Measurements from ENCODE around the gene ORAI1.
"Not testable (repeated sequence)": the region's sequence is repeated elsewhere in the genome, so short reads cannot be mapped to it uniquely, and the experiment has no call there.

Gene ORAI1

DNA sequence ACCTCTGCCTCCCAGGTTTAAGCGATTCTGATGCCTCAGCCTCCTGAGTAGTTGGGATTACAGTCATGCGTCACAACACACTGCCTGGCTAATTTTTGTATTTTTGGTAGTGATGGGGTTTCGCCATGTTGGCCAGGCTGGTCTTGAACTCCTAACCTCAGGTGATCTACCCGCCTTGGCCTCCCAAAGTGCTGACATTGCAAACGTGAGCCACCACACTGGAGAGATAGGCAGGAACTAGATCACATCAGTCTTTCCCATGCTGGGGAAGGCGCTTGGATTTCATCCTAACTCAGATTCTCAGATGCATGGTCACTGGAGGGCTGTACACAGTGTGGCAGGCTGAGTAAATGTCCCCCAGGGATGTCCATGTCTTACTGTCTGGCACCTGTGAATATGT lies 18.0 kb upstream of the ORAI1 start:
- DNase-seq, result no peak

DNA sequence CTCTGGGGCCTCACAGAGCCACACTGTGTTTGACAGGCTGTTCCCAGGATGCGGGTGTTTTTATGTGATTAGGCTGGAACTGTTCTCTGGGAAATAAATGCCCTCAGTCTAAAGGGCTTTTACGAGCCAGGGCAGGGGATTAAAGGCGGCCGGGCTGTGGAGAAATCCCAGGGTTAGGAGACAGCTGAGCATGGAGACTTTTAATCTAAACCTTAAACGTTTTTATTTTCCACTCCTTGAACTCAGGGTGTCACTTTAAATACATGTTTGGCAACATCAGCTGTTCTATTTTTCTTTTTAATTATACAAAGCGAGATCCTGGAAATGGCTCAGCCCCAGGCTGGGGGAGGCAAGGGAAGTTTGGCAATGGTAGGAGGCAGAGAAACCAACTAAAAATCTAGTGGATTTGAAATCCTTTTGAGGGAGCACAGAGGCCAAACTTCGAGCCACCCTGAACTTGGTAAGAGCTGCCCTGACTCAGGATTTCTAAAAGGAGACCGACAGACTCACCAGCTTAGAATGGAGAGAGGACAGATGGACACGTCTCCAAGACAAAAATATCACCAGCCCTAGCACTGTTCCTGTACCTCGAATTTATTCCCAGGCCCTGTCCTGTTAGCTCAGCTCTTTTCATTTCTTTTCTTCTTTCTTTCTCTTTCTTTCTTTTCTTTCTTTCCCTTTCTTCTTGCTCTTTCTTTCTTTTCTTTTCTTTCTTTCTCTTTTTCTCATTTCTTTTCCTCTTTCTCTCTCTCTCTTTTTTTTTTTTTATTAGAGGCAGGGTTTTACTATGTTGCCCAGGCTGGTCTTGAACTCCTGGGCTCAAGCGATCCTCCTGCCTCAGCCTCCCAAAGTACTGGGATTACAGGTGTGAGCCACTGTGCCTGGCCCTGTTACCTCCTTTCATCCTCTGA lies 15.8 kb upstream of the ORAI1 start:
- DNase-seq, result no peak

DNA sequence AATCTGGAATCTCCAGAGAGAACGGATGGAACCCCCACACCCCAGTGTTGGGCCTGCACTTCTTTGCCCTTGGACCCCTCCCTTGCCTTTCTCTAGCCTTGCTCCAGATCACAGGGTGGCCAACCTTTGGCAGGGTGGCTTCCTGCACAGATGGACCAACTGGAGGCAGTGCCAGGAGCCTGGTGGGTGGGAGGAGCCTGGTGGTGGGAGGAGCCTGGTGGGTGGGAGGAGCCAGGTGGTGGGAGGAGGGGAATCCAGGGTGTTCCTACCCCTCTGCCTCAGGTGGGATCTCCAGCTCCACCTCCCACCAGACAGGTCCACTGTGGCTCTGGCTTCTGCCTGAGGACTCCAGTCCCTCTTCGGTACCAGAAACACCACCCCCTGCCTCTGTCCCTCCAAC lies 15.0 kb upstream of the ORAI1 start:
- DNase-seq, result no peak

DNA sequence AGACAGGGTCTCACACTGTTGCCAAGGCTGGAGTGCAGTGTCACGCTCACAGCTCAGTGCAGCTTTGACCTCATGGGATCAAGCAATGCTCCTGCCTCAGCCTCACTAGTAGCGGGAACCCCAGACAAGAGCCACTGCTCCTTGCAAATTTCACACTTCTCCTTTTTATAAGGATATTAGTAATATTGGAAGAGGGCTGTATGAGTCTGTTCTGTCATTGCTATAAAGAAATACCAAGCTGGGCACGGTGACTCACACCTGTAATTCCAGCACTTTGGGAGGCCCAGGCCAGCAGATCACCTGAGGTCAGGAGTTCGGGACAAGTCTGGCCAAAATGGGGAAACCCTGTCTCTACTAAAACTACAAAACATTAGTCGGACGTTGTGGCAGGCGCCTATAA lies 12.9 kb upstream of the ORAI1 start:
- no peak for DNase-seq

DNA sequence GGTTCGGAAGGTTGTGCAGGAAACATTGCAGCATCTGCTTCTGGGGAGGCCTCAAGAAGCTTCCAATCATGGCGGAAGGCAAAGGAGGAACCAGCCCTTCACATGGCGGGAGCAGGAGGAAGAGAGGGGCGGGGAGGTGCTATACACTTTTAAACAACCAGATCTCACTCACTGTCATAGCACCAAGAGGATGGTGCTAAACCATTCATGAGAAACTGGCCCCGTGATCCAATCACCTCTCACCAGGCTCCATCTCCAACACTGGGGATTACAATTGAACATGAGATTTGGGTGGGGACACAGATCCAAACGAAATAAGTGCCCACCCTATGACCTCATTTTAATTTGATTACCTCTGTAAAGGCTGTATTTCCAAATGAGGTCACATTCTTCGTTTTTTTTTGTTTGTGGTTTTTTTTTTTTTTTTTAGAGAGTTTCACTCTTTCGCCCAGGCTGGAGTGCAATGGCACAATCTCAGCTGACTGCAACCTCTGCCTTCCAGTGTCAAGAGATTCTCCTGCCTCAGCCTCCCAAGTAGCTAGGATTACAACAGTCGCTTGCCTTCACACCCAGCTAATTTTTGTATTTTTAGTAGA lies 11.4 kb upstream of the ORAI1 start:
- DNase-seq, result no peak

DNA sequence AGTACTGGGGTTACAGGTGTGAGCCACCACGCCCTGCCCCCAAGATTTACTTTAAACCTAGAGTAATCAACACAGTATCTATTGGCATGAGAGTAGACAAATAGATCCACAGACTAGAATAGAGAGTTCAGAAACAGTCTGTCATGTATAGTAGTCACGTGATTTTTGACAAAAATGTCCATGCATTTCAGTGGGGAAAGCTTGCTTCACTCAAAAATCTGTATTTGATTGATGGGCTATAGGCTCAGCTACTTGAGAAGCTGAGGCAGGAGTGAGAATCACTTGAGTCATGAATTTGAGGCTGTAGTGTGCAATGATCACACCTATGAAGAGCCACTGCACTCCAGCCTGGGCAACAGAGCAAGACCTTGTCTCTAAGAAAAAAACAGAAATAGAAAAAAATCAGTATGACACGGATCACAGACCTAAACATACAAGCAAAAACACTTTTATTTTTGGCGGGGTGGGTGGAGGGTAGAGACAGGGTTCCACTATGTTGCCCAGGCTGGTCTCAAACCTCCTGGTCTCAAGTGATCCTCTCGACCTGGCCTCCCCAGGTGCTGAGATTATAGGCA lies 7.6 kb upstream of the ORAI1 start:
- DNase-seq, result no peak

DNA sequence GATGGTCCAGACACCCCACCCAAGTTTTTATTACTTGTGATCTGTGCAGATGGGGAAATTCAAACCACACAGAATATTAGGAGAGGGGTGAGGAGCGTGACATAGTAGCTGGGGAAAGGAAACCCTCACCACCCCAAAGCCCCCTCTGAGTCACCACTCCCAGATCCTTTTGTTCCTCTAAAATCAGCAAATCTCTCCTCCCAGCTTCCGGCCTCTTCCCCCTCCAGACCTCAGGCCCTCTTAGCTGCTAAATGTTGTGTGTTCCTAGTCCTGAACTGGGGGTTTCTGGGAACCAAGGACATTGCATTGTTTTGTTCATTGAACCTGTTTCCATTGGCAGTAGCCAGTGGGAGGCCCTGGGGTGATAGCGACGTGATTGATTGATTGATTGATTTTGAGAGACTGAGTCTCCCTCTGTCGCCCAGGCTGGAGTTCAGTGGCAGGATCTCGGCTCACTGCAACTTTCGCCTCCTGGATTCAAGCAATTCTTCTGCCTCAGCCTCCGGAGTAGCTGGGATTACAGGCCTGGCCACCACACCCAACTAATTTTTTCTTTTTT lies 5.9 kb upstream of the ORAI1 start:
- no peak for DNase-seq

DNA sequence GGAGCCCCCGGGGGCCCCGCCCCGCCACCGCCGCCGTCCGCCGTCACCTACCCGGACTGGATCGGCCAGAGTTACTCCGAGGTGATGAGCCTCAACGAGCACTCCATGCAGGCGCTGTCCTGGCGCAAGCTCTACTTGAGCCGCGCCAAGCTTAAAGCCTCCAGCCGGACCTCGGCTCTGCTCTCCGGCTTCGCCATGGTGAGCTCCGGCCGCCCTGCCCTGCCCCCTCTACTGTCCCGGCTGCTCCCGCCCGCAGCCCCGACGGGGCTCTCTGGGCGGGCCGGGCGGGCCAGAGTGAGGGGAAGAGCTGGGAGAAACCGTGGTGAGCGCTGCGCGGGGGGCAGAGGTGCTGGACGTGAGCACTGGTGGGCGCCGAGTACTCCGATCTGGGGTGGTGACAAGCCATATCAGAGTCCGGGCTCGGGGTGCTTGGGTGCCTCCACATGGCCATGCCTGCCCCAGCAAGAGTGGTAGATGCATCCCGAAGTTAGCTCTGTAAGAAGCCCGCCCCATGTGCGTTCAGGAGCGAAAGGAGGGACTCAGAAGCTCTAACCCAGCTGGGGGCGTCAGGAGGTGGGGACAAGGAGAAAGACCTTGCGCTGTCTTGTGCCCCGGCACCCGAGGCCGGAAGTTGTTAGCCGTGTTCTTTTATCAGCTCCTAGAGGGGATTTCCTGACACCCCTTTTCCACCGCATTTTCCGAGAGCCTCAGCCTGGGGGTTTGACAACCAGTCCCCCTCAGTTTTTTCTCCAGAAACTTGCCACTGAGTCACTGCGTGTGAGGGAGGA lies 717 bp downstream of the ORAI1 start:
- DNase-seq, result peak; percentile 34

DNA sequence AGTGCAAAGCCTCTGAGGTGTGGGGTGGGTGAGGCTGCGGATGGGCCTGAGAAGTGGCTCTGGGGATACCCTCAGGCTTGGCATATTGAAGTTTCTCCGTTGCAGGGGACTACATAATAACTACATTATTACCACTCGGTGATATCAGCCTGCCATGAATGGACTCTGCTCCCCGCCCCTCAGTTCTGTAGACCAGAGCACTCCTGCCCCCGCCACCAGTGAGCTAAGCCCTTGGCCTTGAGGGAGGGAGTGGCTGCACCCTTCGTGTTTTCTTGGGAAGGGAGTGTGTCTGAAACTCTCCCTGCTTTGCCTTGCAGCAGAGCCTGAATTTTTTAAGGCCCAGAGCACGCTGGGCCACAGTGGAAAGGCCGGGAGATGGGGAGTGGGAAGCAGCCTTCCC lies 1.7 kb downstream of the ORAI1 start:
- DNase-seq, result no peak

DNA sequence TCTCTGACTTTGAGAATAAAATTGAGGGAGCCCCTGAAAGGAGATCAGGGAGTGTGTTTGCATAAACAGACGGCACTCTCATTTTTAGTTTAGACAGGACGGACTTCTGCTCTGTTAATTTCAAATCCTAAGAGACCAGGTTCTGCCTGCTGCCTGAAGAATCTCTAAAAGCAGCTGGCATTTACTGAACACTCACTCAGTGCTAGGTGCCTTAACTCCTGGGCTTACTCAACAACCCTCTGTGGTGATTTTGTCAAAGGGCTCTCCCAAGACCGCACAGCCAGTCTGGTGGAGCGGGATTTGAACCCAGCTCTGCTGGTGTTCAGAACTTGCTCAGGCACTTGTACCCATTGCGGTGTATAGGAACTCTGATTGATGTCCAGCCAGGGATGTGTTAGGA lies 2.2 kb downstream of the ORAI1 start:
- no peak for DNase-seq

DNA sequence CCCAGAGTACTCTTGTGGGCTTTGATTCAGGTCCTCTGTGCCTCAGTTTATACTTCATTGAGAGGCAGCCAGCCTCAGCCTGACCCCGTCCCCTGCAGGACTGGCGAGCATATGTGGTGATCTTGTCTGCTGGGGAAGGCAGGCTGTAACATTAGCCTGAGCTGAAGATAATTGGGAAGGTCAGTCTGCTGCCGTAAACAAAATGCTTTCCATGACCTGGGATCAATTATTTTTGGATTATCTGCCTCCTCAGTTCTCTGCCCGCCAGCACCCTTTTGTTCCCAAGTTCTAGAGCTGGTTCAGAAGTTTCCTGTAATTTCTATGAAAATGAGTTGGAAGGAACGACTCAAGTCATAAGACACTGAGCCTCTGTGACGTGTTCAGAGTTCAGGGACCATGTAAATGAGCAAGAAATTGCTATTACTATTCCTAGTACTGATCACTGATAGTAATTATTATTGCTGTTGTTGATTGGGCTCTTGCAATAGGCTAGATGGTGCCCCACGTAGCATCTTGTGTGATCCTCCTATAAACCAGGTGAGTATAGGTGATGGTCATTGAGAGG lies 4.5 kb downstream of the ORAI1 start:
- no peak for DNase-seq

DNA sequence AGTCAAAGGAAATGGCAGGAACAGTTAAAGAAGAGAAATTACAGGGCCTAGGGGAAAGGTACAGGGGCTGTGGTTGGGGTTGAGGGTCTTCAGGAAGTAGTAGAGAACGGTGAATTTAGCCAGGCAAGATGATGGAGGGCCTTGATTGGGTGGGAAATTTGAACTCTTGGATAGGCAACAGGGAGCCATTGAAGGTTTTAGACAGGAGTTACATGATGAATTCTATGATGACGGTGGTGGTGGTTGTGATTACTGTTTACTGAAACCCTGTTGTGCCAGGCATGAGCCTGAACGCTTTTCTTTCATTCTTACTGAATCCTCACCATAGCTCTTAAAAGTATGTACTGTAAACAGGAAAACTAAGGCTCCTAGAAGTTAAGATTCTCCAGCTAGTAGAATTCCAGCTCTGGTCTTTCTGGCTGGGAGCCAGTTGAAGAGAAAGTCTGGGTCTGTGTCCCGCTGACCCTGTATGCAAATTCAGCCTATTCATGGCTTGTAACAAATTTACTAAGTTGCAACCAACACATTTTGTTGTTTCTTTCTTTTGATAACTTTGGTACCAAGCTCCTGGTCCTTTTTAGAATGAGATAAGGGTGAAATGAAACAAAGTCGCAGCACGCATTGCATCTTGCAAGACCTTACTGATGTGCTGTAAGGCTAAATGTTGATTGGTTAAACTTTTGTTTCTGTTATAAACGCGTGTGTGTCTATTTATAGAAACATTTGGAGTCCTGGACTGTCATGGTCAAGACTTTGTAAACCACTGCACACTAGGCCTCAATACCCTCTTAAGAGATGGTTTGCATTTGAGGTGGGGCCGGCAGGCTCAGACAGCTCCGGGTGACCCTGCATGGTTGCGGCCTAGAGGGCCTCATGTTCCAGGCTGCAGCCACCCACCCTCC lies 6.0 kb downstream of the ORAI1 start:
- DNase-seq, result no peak

DNA sequence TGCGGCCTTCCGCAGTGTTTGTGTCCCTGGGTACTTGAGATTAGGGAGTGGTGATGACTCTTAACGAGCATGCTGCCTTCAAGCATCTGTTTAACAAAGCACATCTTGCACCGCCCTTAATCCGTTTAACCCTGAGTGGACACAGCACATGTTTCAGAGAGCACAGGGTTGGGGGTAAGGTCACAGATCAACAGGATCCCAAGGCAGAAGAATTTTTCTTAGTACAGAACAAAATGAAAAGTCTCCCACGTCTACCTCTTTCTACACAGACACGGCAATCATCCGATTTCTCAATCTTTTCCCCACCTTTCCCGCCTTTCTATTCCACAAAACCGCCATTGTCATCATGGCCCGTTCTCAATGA lies 7.5 kb downstream of the ORAI1 start:
- not testable (repeated sequence) for DNase-seq

DNA sequence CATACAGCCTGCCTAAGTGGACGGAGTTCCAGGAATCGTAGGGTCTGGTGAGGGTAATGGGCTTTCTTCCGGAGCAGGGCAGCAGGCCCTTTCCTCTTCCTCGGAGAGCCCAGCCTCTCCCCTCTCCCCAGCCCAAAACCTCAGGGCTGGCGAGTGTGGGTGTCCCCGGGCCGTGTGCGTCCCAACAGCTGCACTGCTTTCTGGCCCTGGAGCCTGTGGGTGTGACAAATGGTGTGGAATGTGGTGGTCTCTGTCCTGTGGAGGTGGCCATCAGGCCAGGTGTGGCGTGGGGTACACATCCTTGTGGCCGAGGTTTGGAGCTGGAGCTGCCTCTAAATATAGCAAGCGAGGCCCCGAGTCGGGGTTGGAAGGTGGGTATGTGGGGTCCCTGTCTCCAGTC lies 8.5 kb downstream of the ORAI1 start:
- no peak for DNase-seq

DNA sequence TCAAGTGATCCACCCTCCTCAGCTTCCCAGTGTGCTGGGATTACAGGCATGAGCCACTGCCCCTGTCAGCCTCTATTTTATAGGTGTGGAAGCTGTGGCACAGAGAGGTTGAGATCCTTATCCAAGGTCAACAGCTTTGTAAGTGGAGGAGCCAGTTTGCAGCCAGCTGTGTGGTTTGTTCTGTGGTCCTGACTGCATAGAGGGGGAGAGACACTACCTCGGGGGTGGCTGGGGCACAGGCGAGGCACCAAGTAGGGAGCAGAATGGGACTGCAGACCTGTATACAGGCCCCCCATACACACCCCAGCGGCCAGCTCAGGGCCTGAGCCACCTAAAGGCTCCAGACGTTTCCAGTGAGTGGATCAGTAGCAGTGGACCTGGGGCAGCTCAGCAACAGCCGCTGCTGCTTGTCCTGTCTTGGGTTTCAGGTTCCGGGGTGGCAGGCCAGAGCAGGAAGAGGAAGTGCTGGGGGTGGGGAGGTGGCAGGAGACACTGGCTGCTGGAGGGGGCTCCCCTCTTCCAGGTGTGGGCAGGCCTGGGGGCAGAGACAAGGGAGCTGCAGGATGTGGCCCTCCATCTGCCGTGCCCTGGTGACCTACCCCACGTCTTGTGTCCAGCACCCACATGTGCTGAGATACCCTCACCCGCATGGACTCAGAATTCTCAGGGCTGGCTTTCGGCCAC lies 11.0 kb downstream of the ORAI1 start:
- no peak for DNase-seq

DNA sequence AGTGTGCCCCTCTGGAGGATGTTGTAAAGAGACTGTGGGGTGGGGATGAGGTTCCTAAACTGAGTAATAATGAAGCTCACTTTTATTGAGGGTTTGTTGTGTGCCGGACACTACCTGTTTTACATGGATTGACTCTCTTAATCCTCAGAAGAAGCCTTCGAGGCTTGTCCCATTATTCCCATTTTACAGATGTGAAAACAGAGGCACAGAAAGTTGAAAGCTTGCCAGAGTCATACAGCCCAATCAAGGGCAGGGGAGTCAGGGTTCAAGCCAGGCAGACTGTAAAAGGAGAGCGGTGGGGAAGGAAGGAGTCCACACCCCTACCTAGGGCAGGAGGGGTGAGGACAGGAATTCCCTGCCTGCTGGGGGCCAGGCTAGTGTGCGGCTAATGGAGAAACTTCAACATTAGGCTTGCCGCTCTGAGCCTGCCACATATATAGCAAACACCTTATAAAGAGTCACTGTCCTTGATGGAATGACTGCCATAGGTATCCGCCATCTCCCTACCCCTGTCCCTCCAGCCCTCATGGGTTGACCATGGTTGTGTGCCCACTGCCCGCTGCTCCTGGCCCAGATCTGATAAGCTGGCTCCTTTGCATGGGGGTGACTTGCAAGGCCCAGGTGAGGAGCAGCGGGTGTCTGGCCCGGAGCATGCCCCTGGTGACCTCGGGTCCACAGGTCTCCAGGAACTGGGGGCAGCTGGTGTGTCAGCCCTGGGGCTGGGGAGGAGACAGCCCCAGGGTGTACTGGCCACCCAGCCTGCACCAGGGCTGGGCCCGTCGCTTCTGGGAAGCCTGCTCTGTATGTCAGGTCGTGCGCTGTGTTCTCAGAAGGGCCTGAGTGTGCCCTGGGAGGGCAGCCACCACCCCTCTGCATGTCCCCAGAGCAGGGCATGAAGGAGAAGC lies 12.2 kb downstream of the ORAI1 start:
- no peak for DNase-seq

DNA sequence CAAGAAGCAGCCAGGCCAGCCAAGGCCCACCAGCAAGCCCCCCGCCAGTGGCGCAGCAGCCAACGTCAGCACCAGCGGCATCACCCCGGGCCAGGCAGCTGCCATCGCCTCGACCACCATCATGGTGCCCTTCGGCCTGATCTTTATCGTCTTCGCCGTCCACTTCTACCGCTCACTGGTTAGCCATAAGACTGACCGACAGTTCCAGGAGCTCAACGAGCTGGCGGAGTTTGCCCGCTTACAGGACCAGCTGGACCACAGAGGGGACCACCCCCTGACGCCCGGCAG lies 15.0 kb downstream of the ORAI1 start:
- DNase-seq, result no peak

DNA sequence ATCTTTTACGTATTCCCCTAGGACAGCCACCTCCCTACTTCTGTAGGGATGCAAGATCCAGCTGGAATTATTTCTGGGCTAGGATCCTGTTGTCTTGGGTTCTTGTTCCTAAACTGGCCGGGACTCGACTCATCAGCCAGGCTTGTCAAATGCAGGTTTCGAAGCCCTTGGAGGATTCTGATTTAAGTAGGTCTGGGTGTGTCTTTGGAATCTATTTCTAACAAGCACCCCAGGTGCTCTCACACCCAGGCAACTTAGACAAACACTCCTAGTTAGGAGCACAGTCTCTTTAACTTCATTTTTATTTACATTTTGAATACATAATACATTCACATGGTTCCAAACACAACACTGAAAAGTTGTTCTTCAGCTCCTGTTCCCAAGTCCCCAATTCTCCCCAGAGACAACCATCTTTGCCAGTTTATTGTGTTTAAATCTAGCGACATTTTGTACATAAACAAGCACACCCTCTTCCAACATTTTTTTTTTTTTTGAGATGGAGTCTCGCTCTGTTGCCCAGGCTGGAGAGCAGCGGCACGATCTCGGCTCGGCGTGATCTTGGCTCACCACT lies 22.2 kb downstream of the ORAI1 start:
- no peak for DNase-seq

DNA sequence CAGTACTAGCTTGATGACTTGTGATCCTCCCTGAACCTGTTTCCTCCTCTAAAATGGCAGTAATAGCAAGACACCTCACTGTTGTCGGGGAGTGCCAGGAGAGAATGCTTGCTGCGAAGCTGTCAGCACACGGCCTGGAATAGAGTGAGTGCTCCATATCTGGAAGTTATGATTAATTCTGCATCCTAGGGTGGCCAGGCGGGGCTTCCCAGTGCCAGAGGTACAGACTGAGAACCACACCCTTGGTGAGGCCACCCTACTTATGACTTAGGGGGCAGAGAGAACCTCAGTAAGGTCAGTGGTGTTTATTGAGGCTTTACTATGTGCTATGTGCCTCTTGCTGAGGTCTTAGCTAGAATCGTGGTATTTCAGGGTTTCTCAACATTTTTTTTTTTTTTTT lies 23.0 kb downstream of the ORAI1 start:
- DNase-seq, result no peak

DNA sequence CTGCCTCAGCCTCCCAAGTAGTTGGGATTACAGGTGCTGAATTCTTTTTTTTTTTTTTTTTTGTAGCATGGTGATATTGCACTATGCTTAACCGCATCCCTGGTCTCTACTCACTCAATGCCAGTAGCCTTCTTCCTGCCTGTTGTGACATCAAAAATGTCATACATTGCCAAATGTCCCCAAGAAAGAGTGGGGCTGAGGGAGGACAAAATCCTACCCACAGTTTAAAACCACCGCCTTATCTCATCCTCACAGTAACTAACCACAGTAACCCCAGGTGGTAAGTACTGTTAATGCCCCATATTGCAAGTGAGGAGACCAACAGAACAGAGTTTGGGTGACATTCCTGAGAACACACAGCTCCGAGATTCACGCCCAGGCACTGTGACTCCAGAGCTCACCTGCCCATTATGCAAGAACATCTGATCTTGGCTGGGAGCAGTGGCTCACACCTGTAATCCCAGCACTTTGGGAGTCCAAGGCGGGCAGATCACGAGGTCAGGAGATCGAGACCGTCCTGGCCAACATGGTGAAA lies 23.6 kb downstream of the ORAI1 start:
- DNase-seq, result no peak

All from NCI-H1092 treated with DMSO at 0.1 percent for 48 hours (cell line).